H54 (cell line): Measurements from ENCODE around the gene NCAPD2.

Experiments
- DNase-seq: peaks from one replicate; pipeline ENCODE4 v3.0.0; 2011; ENCODE audit warnings: low spot score, mixed read lengths; ENCODE audit not compliant: insufficient read length
- FAIRE-seq: peaks from 3 replicates; lab custom pipeline; 2011; peaks lifted over from hg19 to GRCh38; lab: Jason Lieb, UNC
- POLR2A ChIP-seq: IDR thresholded peaks from 2 replicates; pipeline ENCODE4 v1.6.1; 2011; ENCODE audit warnings: low read depth, mild to moderate bottlenecking, low read length

Gene NCAPD2

DNA sequence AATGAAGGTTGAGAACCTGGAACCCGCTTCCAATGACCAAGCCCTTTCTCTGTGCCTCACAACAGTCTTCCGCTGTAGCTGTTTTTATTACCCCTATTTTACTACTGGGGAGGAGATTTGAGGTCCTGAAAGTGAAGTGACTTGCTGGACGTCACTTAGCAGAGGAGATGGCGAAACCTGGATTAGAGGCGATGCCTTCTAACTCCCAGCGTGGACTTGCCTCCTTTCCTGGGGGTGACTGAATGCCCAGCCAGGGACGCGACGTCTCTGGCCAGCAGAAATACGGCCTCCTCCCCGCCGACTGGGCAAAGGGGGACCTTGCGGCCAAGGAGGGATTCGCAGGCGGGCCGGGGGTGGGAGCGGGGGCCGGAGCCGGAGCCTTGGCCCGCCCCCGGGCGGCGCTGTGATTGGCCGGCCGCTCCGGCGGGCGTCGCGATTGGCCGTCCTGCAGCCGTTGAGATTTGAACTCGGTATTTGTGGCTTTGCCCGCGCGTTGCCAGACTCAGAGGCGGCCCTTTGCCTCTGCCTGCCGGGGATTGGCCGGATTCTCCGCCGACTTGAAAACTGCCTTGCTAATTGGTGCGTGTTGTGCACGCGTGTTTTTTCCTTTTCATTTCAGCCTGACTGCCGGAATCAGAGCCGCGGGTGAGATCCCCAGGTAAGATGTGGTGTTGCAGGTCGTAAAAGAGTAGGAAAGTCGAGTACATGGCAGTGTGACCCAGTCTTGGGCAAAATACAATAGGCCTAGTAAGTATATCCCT, at the start of gene NCAPD2:
NCAPD2 (plus strand) TSS at position 606 of the 761 bp plus-strand sequence. CDS start 997 bp downstream, outside the sequence.
- peak; percentile 83 for FAIRE-seq
- peak; percentile 85 for DNase-seq
- TF ChIP-seq POLR2A: peak; percentile 88

DNA sequence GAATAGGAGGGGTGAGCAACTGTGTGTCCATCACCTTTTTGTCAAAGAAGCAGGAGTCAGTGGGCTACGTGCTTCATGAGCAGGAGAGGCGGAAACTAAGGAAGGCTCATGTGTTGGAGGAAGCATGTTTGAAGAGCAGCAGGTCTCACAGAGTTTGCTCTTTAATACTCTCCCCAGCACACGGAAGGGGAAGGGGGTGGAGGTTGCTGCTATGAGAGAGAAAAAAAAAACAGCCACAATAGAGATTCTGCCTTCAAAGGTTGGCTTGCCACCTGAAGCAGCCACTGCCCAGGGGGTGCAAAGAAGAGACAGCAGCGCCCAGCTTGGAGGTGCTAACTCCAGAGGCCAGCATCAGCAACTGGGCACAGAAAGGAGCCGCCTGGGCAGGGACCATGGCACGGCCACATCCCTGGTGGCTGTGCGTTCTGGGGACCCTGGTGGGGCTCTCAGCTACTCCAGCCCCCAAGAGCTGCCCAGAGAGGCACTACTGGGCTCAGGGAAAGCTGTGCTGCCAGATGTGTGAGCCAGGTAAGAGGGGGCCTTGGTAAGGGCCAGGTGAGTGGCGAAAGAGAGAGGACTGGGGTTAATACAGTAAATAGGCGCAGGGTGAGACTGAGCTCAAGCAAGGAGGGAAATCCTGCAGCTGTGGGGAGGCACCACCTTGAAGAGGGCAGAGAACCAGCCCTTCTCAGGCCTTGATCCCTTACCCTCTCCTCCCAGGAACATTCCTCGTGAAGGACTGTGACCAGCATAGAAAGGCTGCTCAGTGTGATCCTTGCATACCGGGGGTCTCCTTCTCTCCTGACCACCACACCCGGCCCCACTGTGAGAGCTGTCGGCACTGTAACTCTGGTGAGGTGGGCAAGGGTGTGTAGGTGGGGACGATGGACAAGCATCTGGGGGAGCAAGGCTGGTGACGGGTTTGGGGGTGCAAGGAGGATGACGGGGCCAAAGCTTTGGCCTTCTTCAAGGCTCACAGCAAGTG, 48.9 kb upstream of the NCAPD2 start, which contains the start of gene CD27:
CD27 (plus strand) TSS at position 252 of the 985 bp plus-strand sequence; CDS start at position 393, 141 bp downstream.
- FAIRE-seq (no peak), DNase-seq (no peak)
- no peak for TF ChIP-seq POLR2A

DNA sequence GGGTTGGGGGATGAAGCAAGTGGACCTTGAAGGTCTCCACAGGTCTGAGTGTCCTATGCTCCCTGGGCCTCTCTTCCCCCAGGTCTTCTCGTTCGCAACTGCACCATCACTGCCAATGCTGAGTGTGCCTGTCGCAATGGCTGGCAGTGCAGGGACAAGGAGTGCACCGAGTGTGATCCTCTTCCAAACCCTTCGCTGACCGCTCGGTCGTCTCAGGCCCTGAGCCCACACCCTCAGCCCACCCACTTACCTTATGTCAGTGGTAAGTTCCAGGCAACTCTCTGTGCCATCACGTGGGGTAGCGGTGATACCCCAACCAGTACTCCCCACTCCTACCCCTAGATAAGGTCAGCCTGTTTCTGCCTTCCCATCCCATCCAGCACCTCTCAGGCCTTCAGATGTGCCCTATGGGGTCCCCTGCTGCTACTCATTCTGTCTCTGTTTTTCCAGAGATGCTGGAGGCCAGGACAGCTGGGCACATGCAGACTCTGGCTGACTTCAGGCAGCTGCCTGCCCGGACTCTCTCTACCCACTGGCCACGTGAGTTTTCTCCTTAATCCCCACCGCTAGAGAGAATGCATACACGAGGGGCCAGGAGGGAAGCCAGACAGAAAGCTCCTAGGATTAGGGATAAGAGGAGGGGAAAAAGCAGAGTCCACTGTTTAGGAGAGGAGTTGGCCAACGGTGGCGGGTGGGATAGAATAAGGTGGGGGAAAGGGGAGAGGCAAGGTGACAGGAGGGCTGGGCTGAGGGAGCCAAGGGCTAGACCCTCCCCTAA, 43.6 kb upstream of the NCAPD2 start:
- FAIRE-seq (no peak), DNase-seq (no peak)
- no peak for TF ChIP-seq POLR2A

DNA sequence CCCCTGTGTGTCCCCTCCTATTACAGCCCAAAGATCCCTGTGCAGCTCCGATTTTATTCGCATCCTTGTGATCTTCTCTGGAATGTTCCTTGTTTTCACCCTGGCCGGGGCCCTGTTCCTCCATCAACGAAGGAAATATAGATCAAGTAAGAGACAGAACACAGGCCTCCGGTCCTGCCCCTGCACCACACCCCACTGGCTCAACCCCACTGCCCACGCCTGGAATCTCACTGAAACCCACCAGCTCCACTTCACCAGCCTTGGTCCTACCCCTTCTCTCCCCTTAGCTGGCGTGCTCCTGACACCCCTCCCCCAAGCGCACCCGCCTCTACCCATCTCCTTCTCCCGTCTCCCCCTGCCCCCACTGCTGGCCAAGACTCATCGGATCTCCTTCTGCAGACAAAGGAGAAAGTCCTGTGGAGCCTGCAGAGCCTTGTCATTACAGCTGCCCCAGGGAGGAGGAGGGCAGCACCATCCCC, 43.0 kb upstream of the NCAPD2 start:
- FAIRE-seq: no peak
- no peak for TF ChIP-seq POLR2A
- DNase-seq: no peak

DNA sequence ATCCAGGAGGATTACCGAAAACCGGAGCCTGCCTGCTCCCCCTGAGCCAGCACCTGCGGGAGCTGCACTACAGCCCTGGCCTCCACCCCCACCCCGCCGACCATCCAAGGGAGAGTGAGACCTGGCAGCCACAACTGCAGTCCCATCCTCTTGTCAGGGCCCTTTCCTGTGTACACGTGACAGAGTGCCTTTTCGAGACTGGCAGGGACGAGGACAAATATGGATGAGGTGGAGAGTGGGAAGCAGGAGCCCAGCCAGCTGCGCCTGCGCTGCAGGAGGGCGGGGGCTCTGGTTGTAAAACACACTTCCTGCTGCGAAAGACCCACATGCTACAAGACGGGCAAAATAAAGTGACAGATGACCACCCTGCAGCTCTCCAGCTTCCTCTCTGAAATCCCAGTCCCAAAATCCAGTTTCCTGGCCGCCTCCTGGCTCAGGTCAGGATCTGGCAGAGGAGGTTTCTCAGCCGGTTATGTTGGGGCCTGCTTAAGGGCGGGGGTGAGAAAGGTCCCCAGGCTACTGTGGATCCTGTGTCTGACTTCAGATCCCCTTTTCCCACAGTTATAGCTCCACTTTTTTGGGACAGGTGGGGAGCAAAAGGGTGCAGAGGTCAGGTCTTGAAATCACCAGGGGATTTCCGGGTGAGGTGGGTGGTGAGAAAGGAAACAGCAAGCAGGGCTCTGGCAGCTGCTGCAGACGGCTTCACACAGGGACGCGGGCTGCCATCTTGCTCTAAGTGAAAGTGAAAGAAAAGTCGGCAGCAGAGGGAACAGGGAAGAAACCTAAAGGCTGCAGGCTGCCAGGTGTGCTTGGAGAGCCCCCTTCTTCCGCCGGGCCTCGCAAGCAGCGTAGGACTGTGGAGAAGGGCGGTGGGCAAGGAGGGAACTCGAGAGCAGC, 42.3 kb upstream of the NCAPD2 start, which contains the start of gene TAPBPL:
TAPBPL (plus strand) TSS at position 695 of the 897 bp plus-strand sequence. CDS start 207 bp downstream, outside the sequence.
- peak; percentile 53; the same call in 1 of the 2 replicates for TF ChIP-seq POLR2A
- no peak for FAIRE-seq
- DNase-seq: peak; percentile 74

- peak; percentile 38 for DNase-seq
- FAIRE-seq: no peak
- TF ChIP-seq POLR2A: no peak
Measured at GRCh38 chr12:6452245-6452943, 41.5 kb upstream of the NCAPD2 start.

GRCh38 chr12:6452944-6453630, 40.8 kb upstream of the NCAPD2 start:
- DNase-seq (no peak), FAIRE-seq (no peak)
- no peak for TF ChIP-seq POLR2A

DNA sequence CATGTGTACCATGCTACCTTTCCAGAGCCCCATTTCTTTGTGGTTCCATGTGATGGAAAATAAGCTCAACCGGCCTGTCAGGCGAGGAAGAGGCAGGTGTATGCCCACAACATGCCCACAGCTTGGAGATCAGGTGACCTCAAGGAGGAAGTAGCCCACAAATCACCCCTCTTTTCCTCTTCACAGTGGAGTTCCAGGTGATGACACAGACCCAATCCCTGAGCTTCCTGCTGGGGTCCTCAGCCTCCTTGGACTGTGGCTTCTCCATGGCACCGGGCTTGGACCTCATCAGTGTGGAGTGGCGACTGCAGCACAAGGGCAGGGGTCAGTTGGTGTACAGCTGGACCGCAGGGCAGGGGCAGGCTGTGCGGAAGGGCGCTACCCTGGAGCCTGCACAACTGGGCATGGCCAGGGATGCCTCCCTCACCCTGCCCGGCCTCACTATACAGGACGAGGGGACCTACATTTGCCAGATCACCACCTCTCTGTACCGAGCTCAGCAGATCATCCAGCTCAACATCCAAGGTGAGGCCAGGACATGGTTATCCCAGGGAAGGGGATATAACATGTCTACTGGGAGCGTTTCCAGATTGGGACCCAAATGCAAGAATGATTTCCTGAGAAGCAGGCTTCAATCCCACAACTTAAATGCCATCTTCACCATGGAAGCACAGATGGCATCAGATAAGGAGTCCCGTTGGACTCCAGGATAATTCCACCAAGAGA, 36.5 kb upstream of the NCAPD2 start:
- no peak for FAIRE-seq
- TF ChIP-seq POLR2A: no peak
- no peak for DNase-seq

GRCh38 chr12:6458281-6459003, 35.5 kb upstream of the NCAPD2 start:
- no peak for DNase-seq
- TF ChIP-seq POLR2A: no peak
- no peak for FAIRE-seq

- DNase-seq (no peak), FAIRE-seq (no peak)
- TF ChIP-seq POLR2A: no peak
Measured at GRCh38 chr12:6459004-6459337, 34.9 kb upstream of the NCAPD2 start.
